ENCODE measurements around the gene YBX1. TPM values are rescaled to one million over a fixed set of nuclear protein-coding genes. Genes with fewer than 3 reads are reported as not detected.
"Not testable (repeated sequence)": the region's sequence is repeated elsewhere in the genome, so short reads cannot be mapped to it uniquely, and the experiment has no call there.

YBX1 gene
- polyA plus RNA-seq, 12 donors: 675 to 1,051 (median 970) TPM

GRCh38 chr1:42746436-42747105, 64.4 kb downstream of the YBX1 start:
- no peak for DNase-seq

GRCh38 chr1:42747125-42747524, 64.9 kb downstream of the YBX1 start:
- no peak for DNase-seq

- DNase-seq: no peak
Observed at GRCh38 chr1:42748021-42748420, 65.8 kb downstream of the YBX1 start.

GRCh38 chr1:42748461-42749410, 66.5 kb downstream of the YBX1 start:
- DNase-seq: no peak

GRCh38 chr1:42750041-42750440, 67.8 kb downstream of the YBX1 start:
- DNase-seq: no peak

GRCh38 chr1:42751511-42752070, 69.4 kb downstream of the YBX1 start:
- DNase-seq: not testable (repeated sequence)

GRCh38 chr1:42752284-42752683, 70.1 kb downstream of the YBX1 start:
- DNase-seq: no peak

GRCh38 chr1:42753070-42753469, 70.9 kb downstream of the YBX1 start:
- DNase-seq: no peak

Other genes with a start within 250 kb of the YBX1 start
- 1 to 10 TPM in 3 of 12 donors, under 1 TPM in 7, not detected in 2; 0.36 to 1.3 (median 0.82) TPM for gene ZMYND12, start 226.4 kb upstream of the YBX1 start, polyA plus RNA-seq (ENCODE audit: insufficient read length in 12 of 12)
- gene PPCS, start 225.9 kb upstream of the YBX1 start, polyA plus RNA-seq (ENCODE audit: insufficient read length in 12 of 12): 10 to 100 TPM in 11 of 12 donors, not detected in 1; 32.5 to 93.4 (median 42.0) TPM
- gene CCDC30, start 219.1 kb upstream of the YBX1 start, polyA plus RNA-seq (ENCODE audit: insufficient read length in 12 of 12): 1 to 10 TPM in 11 of 12 donors, not detected in 1; 1.6 to 7.2 (median 2.7) TPM
- 10 to 100 TPM in 11 of 12 donors, not detected in 1; 22.9 to 49.3 (median 38.7) TPM for gene PPIH, start 24.0 kb upstream of the YBX1 start, polyA plus RNA-seq (ENCODE audit: insufficient read length in 12 of 12)
- 1 to 10 TPM in 4 of 12 donors, under 1 TPM in 6, not detected in 2; 0.27 to 2.2 (median 0.72) TPM for gene CLDN19, start 57.8 kb downstream of the YBX1 start, polyA plus RNA-seq (ENCODE audit: insufficient read length in 12 of 12)
- gene P3H1, start 84.6 kb downstream of the YBX1 start, polyA plus RNA-seq (ENCODE audit: insufficient read length in 12 of 12): 100 to 1,000 TPM in 1 of 12 donors, 10 to 100 TPM in 10, not detected in 1; 48.7 to 102 (median 58.2) TPM
- gene C1orf50, start 84.8 kb downstream of the YBX1 start, polyA plus RNA-seq (ENCODE audit: insufficient read length in 12 of 12): 10 to 100 TPM in 9 of 12 donors, 1 to 10 TPM in 2, not detected in 1; 7.6 to 20.0 (median 12.2) TPM
- 1 to 10 TPM in 4 of 12 donors, under 1 TPM in 6, not detected in 2; 0.41 to 1.2 (median 0.79) TPM for gene TMEM269, start 102.6 kb downstream of the YBX1 start, polyA plus RNA-seq (ENCODE audit: insufficient read length in 12 of 12)
- 10 to 100 TPM in 5 of 12 donors, 1 to 10 TPM in 6, not detected in 1; 7.9 to 26.6 (median 9.2) TPM for gene ERMAP, start 134.7 kb downstream of the YBX1 start, polyA plus RNA-seq (ENCODE audit: insufficient read length in 12 of 12)
- 10 to 100 TPM in 11 of 12 donors, not detected in 1; 39.5 to 66.3 (median 48.9) TPM for gene SVBP, start 135.0 kb downstream of the YBX1 start, polyA plus RNA-seq (ENCODE audit: insufficient read length in 12 of 12)
- gene ZNF691, start 164.2 kb downstream of the YBX1 start, polyA plus RNA-seq (ENCODE audit: insufficient read length in 12 of 12): 10 to 100 TPM in 6 of 12 donors, 1 to 10 TPM in 5, not detected in 1; 8.5 to 16.3 (median 10.5) TPM

Data from muscle of arm (tissue), 12 donors.